NCI-H526 (cell line): Measurements from ENCODE around the gene FNTB.
"Not testable (repeated sequence)": the region's sequence is repeated elsewhere in the genome, so short reads cannot be mapped to it uniquely, and the experiment has no call there.

Experiments
- DNase-seq, 2 experiments: peaks; one replicate each; lab custom pipeline; 2025; lab: John Stamatoyannopoulos, UW

The FNTB gene

GRCh38 chr14:65084554-65085505 lies 98.1 kb downstream of the FNTB start:
- no peak for DNase-seq

- DNase-seq, result not testable (repeated sequence)
These were observed 100.0 kb downstream of the FNTB start for GRCh38 chr14:65086686-65087085.

GRCh38 chr14:65087835-65088234 lies 101.1 kb downstream of the FNTB start:
- DNase-seq, result not testable (repeated sequence)

- DNase-seq, result no peak
These were observed 105.7 kb downstream of the FNTB start for GRCh38 chr14:65092349-65092748.

GRCh38 chr14:65095633-65096205 lies 109.0 kb downstream of the FNTB start:
- DNase-seq, result no peak

- no peak for DNase-seq
These were observed 109.8 kb downstream of the FNTB start for GRCh38 chr14:65096323-65097089.

GRCh38 chr14:65098586-65098985 lies 111.9 kb downstream of the FNTB start:
- no peak for DNase-seq

GRCh38 chr14:65100922-65101541 lies 114.3 kb downstream of the FNTB start:
- DNase-seq, result no peak

GRCh38 chr14:65101631-65102440 lies 115.1 kb downstream of the FNTB start:
- no peak for DNase-seq

- peak; percentile 98 to 99 for DNase-seq
These were observed 115.9 kb downstream of the FNTB start, which contains the start of gene MAX for GRCh38 chr14:65102441-65103149. Gene MAX (minus strand): TSS chr14:65102517. CDS start chr14:65102339, 178 bp downstream.

GRCh38 chr14:65103150-65103760 lies 116.6 kb downstream of the FNTB start:
- peak; percentile 61 to 71 for DNase-seq

GRCh38 chr14:65104791-65105190 lies 118.1 kb downstream of the FNTB start:
- no peak for DNase-seq

GRCh38 chr14:65106316-65106715 lies 119.6 kb downstream of the FNTB start:
- DNase-seq, result no peak

- no peak for DNase-seq
These were observed 120.0 kb downstream of the FNTB start for GRCh38 chr14:65106736-65107135.

- DNase-seq, result no peak
These were observed 120.5 kb downstream of the FNTB start for GRCh38 chr14:65107200-65107599.

GRCh38 chr14:65109357-65109756 lies 122.7 kb downstream of the FNTB start:
- no peak for DNase-seq

- DNase-seq, result no peak
These were observed 123.8 kb downstream of the FNTB start for GRCh38 chr14:65110525-65110924.
